HepG2 (cell line): ENCODE results near the gene SOCS1. TPM values are rescaled to one million over a fixed set of nuclear protein-coding genes. Genes with fewer than 3 reads are reported as not detected.
A peak's percentile ranks its signal among the peaks of the same experiment; 100 is the strongest.

ENCODE experiments used
- EP300 ChIP-seq, 3 experiments: sonication (generic) in 1 of 3; formaldehyde crosslinking in 1 of 3; IDR thresholded peaks; 2 replicates each; pipeline versions ENCODE4 v1.5.1 to v1.6.1; 2011 to 2020; ENCODE audit warnings: low read depth in 2 of 3, low read length in 2 of 3, borderline replicate concordance in 1 of 3, improper control_type of control experiment in 1 of 3, mild to moderate bottlenecking in 1 of 3, missing genetic modification reagents in 1 of 3, moderate library complexity in 1 of 3
- FOXK2 ChIP-seq: fragments of 450-650 bp; IDR thresholded peaks from 2 replicates; pipeline ENCODE4 v1.6.1; 2016
- KLF9 ChIP-seq: IDR thresholded peaks from 2 replicates; pipeline ENCODE4 v1.6.1; 2016; ENCODE audit warnings: low read depth
- KMT2B ChIP-seq: IDR thresholded peaks from 2 replicates; pipeline ENCODE4 v1.6.1; 2016; ENCODE audit warnings: missing genetic modification reagents, missing compliant biosample characterization
- MEF2D ChIP-seq: sonication (generic); formaldehyde crosslinking; IDR thresholded peaks from 2 replicates; pipeline ENCODE4 v1.5.1; 2020; ENCODE audit warnings: mild to moderate bottlenecking, missing genetic modification reagents
- NFKB2 ChIP-seq: sonication (generic); formaldehyde crosslinking; IDR thresholded peaks from 2 replicates; pipeline ENCODE4 v1.4.0; 2020; ENCODE audit warnings: missing genetic modification reagents, borderline replicate concordance
- PCBP1 ChIP-seq: fragments of 200-400 bp; formaldehyde crosslinking; IDR thresholded peaks from 2 replicates; pipeline ENCODE4 v1.6.1; 2017; ENCODE audit warnings: mild to moderate bottlenecking, low read depth, low read length, borderline replicate concordance
- ZBTB21 ChIP-seq: sonication (generic); formaldehyde crosslinking; IDR thresholded peaks from 2 replicates; pipeline ENCODE4 v1.4.0; 2020; ENCODE audit warnings: missing genetic modification reagents
- ZNF251 ChIP-seq: sonication (generic); formaldehyde crosslinking; IDR thresholded peaks from 2 replicates; pipeline ENCODE4 v1.9.0; 2021; ENCODE audit warnings: mild to moderate bottlenecking, missing genetic modification reagents
- ZNF468 ChIP-seq: sonication (generic); formaldehyde crosslinking; IDR thresholded peaks from 2 replicates; pipeline ENCODE4 v1.8.0; 2022; ENCODE audit warnings: mild to moderate bottlenecking, moderate library complexity, missing genetic modification reagents
- ZNF501 ChIP-seq: sonication (generic); formaldehyde crosslinking; IDR thresholded peaks from 2 replicates; pipeline ENCODE4 v1.5.1; 2020; ENCODE audit warnings: mild to moderate bottlenecking, moderate library complexity, missing genetic modification reagents
- ZNF546 ChIP-seq: sonication (generic); formaldehyde crosslinking; conservative IDR thresholded peaks from 2 replicates; pipeline ENCODE4 v1.8.1; 2023; ENCODE audit warnings: mild to moderate bottlenecking, missing genetic modification reagents
- ZNF563 ChIP-seq: sonication (generic); formaldehyde crosslinking; IDR thresholded peaks from 2 replicates; pipeline ENCODE4 v1.8.0; 2022; ENCODE audit warnings: mild to moderate bottlenecking, moderate library complexity, missing genetic modification reagents
- ZNF674 ChIP-seq: sonication (generic); formaldehyde crosslinking; IDR thresholded peaks from 2 replicates; pipeline ENCODE4 v1.5.0; 2020; ENCODE audit warnings: low read depth, mild to moderate bottlenecking, missing genetic modification reagents
- ZNF737 ChIP-seq: sonication (generic); formaldehyde crosslinking; IDR thresholded peaks from 2 replicates; pipeline ENCODE4 v1.5.0; 2020; ENCODE audit warnings: missing genetic modification reagents, mild to moderate bottlenecking, borderline replicate concordance
- polyA plus RNA-seq, 8 experiments: library from polyadenylated mRNA; depleted of rRNA in 3 of 8; stranded (reverse) in 7 of 8; unstranded in 1 of 8; fragments of >200 nt; fragmentation: Illumina TruSeq in 4 of 8; extraction: Trizol in 4 of 8; gene quantifications; 2 replicates each; pipeline versions ENCODE4 v1.2.1 to v1.2.3, GENCODE V29; 2011 to 2016; ENCODE audit warnings: low read depth in 4 of 8, missing spikeins in 1 of 8, mixed read lengths in 1 of 8; ENCODE audit not compliant: insufficient read depth in 1 of 8
- total RNA-seq, 5 experiments: library from RNA; depleted of rRNA; stranded (reverse); fragments of >200 nt; fragmentation: Illumina TruSeq; extraction: Trizol; gene quantifications; 2 replicates each; pipeline ENCODE4 v1.2.3, GENCODE V29; 2016; ENCODE audit warnings: low read depth in 1 of 5
- TF ChIP-seq, protein P1 (sequence below): sonication (generic); formaldehyde crosslinking; IDR thresholded peaks from 2 replicates; pipeline ENCODE4 v1.4.0; 2020; ENCODE audit warnings: missing genetic modification reagents, borderline replicate concordance
- TF ChIP-seq, protein P2 (sequence below): sonication (generic); formaldehyde crosslinking; IDR thresholded peaks from 2 replicates; pipeline ENCODE4 v1.4.0; 2020; ENCODE audit warnings: missing genetic modification reagents, borderline replicate concordance

The SOCS1 gene
- total and polyA plus RNA-seq, 2 of the 13 experiments (the other 11 are each of a cell fraction or from before 2014, with no cell fraction given), result 5.3 to 6.3 TPM

DNA sequence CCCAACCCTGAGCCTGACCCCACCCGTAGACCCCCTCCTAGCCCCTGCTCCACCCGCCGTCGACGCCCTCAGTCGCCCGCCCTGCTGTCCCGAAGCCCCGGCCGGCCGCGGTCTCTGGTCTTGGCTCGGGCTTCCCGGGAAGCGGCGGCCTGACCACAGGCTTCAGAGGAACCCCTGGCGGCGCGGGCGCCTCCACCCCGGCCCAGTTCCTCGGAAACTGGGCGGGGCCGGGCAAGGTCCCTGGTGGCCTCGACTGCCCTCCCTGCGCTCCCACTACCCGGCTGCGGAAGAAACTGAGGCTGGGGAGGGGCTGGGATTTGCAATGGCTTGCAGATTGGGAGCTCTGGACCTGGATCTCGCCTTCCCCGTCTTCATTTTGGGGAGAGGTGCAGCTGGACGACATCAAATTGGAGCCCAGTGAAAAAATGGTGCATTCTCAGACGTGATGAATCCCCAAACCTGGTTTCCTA is 692 bp upstream of the SOCS1 start (continued):
- TF ChIP-seq KMT2B (CRISPR knock-in tag) (no peak), ZBTB21 (no peak), ZNF468 (CRISPR knock-in tag) (no peak), ZNF674 (0 out of 2 replicates have a peak, but pooled peaks have one; percentile 52), ZNF546 (CRISPR knock-in tag) (no peak; the same call in 1 of the 2 replicates), ZNF563 (CRISPR knock-in tag) (0 out of 2 replicates have a peak, but pooled peaks have one; percentile 23), EP300 (IDR thresholded peaks at IDR 0.05; ENCODE audit: low read depth in 2 of 2, low read length in 2 of 2) (no peak), EP300 (CRISPR knock-in tag; IDR thresholded peaks at IDR 0.05; ENCODE audit: borderline replicate concordance) (no peak), ZNF501 (CRISPR knock-in tag) (peak; percentile 96), ZNF737 (CRISPR knock-in tag) (no peak), KLF9 (CRISPR knock-in tag) (0 out of 2 replicates have a peak, but pooled peaks have one; percentile 7), ZNF251 (no peak), NFKB2 (CRISPR knock-in tag) (no peak), MEF2D (CRISPR knock-in tag) (0 out of 2 replicates have a peak, but pooled peaks have one; percentile 40), FOXK2 (no peak), PCBP1 (0 out of 2 replicates have a peak, but pooled peaks have one; percentile 1)
- TF ChIP-seq, protein P1, sequence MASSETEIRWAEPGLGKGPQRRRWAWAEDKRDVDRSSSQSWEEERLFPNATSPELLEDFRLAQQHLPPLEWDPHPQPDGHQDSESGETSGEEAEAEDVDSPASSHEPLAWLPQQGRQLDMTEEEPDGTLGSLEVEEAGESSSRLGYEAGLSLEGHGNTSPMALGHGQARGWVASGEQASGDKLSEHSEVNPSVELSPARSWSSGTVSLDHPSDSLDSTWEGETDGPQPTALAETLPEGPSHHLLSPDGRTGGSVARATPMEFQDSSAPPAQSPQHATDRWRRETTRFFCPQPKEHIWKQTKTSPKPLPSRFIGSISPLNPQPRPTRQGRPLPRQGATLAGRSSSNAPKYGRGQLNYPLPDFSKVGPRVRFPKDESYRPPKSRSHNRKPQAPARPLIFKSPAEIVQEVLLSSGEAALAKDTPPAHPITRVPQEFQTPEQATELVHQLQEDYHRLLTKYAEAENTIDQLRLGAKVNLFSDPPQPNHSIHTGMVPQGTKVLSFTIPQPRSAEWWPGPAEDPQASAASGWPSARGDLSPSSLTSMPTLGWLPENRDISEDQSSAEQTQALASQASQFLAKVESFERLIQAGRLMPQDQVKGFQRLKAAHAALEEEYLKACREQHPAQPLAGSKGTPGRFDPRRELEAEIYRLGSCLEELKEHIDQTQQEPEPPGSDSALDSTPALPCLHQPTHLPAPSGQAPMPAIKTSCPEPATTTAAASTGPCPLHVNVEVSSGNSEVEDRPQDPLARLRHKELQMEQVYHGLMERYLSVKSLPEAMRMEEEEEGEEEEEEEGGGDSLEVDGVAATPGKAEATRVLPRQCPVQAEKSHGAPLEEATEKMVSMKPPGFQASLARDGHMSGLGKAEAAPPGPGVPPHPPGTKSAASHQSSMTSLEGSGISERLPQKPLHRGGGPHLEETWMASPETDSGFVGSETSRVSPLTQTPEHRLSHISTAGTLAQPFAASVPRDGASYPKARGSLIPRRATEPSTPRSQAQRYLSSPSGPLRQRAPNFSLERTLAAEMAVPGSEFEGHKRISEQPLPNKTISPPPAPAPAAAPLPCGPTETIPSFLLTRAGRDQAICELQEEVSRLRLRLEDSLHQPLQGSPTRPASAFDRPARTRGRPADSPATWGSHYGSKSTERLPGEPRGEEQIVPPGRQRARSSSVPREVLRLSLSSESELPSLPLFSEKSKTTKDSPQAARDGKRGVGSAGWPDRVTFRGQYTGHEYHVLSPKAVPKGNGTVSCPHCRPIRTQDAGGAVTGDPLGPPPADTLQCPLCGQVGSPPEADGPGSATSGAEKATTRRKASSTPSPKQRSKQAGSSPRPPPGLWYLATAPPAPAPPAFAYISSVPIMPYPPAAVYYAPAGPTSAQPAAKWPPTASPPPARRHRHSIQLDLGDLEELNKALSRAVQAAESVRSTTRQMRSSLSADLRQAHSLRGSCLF (CRISPR knock-in tag), result no peak
- TF ChIP-seq, protein P2, sequence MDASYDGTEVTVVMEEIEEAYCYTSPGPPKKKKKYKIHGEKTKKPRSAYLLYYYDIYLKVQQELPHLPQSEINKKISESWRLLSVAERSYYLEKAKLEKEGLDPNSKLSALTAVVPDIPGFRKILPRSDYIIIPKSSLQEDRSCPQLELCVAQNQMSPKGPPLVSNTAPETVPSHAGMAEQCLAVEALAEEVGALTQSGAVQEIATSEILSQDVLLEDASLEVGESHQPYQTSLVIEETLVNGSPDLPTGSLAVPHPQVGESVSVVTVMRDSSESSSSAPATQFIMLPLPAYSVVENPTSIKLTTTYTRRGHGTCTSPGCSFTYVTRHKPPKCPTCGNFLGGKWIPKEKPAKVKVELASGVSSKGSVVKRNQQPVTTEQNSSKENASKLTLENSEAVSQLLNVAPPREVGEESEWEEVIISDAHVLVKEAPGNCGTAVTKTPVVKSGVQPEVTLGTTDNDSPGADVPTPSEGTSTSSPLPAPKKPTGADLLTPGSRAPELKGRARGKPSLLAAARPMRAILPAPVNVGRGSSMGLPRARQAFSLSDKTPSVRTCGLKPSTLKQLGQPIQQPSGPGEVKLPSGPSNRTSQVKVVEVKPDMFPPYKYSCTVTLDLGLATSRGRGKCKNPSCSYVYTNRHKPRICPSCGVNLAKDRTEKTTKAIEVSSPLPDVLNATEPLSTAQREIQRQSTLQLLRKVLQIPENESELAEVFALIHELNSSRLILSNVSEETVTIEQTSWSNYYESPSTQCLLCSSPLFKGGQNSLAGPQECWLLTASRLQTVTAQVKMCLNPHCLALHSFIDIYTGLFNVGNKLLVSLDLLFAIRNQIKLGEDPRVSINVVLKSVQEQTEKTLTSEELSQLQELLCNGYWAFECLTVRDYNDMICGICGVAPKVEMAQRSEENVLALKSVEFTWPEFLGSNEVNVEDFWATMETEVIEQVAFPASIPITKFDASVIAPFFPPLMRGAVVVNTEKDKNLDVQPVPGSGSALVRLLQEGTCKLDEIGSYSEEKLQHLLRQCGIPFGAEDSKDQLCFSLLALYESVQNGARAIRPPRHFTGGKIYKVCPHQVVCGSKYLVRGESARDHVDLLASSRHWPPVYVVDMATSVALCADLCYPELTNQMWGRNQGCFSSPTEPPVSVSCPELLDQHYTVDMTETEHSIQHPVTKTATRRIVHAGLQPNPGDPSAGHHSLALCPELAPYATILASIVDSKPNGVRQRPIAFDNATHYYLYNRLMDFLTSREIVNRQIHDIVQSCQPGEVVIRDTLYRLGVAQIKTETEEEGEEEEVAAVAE (CRISPR knock-in tag), result no peak
